GM23338 (cell line): Measurements from ENCODE around the gene RPL10. TPM values are rescaled to one million over a fixed set of nuclear protein-coding genes. Genes with fewer than 3 reads are reported as not detected.

ENCODE experiments used
- ATAC-seq: fragments of 200-7000 bp; cut with Tn5 transposase; 3 replicates; pipeline ENCODE4 v1.9.1; 2020
- DNase-seq: peaks from one replicate; pipeline ENCODE4 v3.0.0-alpha.2; 2015; ENCODE audit warnings: low spot score
- H2AFZ ChIP-seq: fragments of 200-600 bp; sonication (generic); 2 replicates; pipeline ENCODE4 v1.8.0; 2016; ENCODE audit warnings: antibody characterized with exemption, mild to moderate bottlenecking, moderate library complexity
- H3F3A ChIP-seq: fragments of 200-600 bp; sonication (generic); replicated peaks from 2 replicates; pipeline ENCODE4 v1.8.0; 2017; ENCODE audit warnings: antibody characterized with exemption, mixed run types, low read depth
- H3K27ac ChIP-seq: fragments of 200-600 bp; sonication (generic); 2 replicates; pipeline ENCODE4 v1.6.1; 2016; ENCODE audit warnings: low read depth
- H3K27me3 ChIP-seq: fragments of 200-600 bp; sonication (generic); 2 replicates; pipeline ENCODE4 v1.8.0; 2016; ENCODE audit warnings: mild to moderate bottlenecking, mixed run types, moderate library complexity; ENCODE audit not compliant: insufficient read depth
- H3K36me3 ChIP-seq: fragments of 200-600 bp; sonication (generic); 2 replicates; pipeline ENCODE4 v1.8.0; 2016; ENCODE audit warnings: mild to moderate bottlenecking; ENCODE audit not compliant: insufficient read depth
- H3K4me1 ChIP-seq: fragments of 200-600 bp; sonication (generic); 2 replicates; pipeline ENCODE4 v1.8.0; 2016; ENCODE audit warnings: mild to moderate bottlenecking, moderate library complexity; ENCODE audit not compliant: insufficient read depth
- H3K4me2 ChIP-seq: fragments of 200-600 bp; sonication (generic); 2 replicates; pipeline ENCODE4 v1.7.1; 2017; ENCODE audit warnings: mixed run types
- H3K4me3 ChIP-seq: fragments of 200-600 bp; sonication (generic); 2 replicates; pipeline ENCODE4 v1.6.1; 2016; ENCODE audit warnings: mixed run types
- H3K79me2 ChIP-seq: fragments of 200-600 bp; sonication (generic); replicated peaks from 2 replicates; pipeline ENCODE4 v1.8.0; 2017; ENCODE audit warnings: mild to moderate bottlenecking; ENCODE audit not compliant: insufficient read depth
- H3K9me2 ChIP-seq: fragments of 200-600 bp; sonication (generic); 2 replicates; pipeline ENCODE4 v1.8.0; 2017; ENCODE audit not compliant: insufficient read depth
- H4K20me1 ChIP-seq: fragments of 200-600 bp; sonication (generic); replicated peaks from 2 replicates; pipeline ENCODE4 v1.8.0; 2017; ENCODE audit warnings: mild to moderate bottlenecking; ENCODE audit not compliant: insufficient read depth
- H3K27ac Mint-ChIP-seq: 2 replicates; pipeline ENCODE4 v1.8.0; 2020; ENCODE audit warnings: inconsistent platforms, mild to moderate bottlenecking, moderate library complexity, mixed read lengths
- H3K27me3 Mint-ChIP-seq: 3 replicates; pipeline ENCODE4 v1.8.0; 2022; ENCODE audit warnings: low read depth, mild to moderate bottlenecking, moderate library complexity, mixed read lengths, inconsistent platforms; ENCODE audit not compliant: insufficient read depth, poor library complexity
- H3K36me3 Mint-ChIP-seq: 3 replicates; pipeline ENCODE4 v1.8.0; 2021; ENCODE audit warnings: low read depth, mild to moderate bottlenecking, inconsistent platforms, moderate library complexity, mixed read lengths
- H3K4me1 Mint-ChIP-seq: 3 replicates; pipeline ENCODE4 v1.8.0; 2020; ENCODE audit warnings: mild to moderate bottlenecking, inconsistent platforms, mixed read lengths
- H3K4me3 Mint-ChIP-seq: 3 replicates; pipeline ENCODE4 v1.8.0; 2021; ENCODE audit warnings: moderate library complexity, mild to moderate bottlenecking, inconsistent platforms, mixed read lengths
- H3K9me3 Mint-ChIP-seq: 3 replicates; pipeline ENCODE4 v1.8.0; 2020; ENCODE audit warnings: moderate library complexity, mild to moderate bottlenecking, inconsistent platforms, mixed read lengths
- CREB1 ChIP-seq: fragments of 250-450 bp; sonication (Bioruptor Pico); IDR thresholded peaks from 2 replicates; pipeline ENCODE4 v1.5.0; 2020; ENCODE audit warnings: low read depth, mild to moderate bottlenecking, moderate library complexity
- CTCF ChIP-seq, 2 experiments: fragments of 200-600 bp in 1 of 2; sonication (generic) in 1 of 2; conservative IDR thresholded peaks; 2 replicates each; pipeline versions ENCODE4 v1.5.1 to v1.6.1; 2016 to 2017; ENCODE audit warnings: antibody characterized with exemption in 2 of 2, low read depth in 2 of 2, mild to moderate bottlenecking in 2 of 2, moderate library complexity in 1 of 2
- EZH2 ChIP-seq: fragments of 200-600 bp; sonication (generic); IDR thresholded peaks from one replicate; pipeline ENCODE4 v1.8.0; 2017; ENCODE audit warnings: antibody characterized with exemption, mild to moderate bottlenecking, low read depth; ENCODE audit not compliant: unreplicated experiment
- EZH2phosphoT487 ChIP-seq: fragments of 200-600 bp; sonication (generic); IDR thresholded peaks from one replicate; pipeline ENCODE4 v1.8.1; 2018; ENCODE audit warnings: antibody characterized with exemption; ENCODE audit not compliant: unreplicated experiment
- JUNB ChIP-seq: IDR thresholded peaks from one replicate; pipeline ENCODE4 v1.6.1; 2016; ENCODE audit warnings: antibody characterized with exemption; ENCODE audit not compliant: unreplicated experiment
- NANOG ChIP-seq: IDR thresholded peaks from 2 replicates; pipeline ENCODE4 v1.6.1; 2016; ENCODE audit warnings: antibody characterized with exemption, borderline replicate concordance
- POLR2AphosphoS5 ChIP-seq: IDR thresholded peaks from 2 replicates; pipeline ENCODE4 v1.6.1; 2016; ENCODE audit warnings: antibody characterized with exemption, low read depth
- STAT1 ChIP-seq: IDR thresholded peaks from one replicate; pipeline ENCODE4 v1.6.1; 2016; ENCODE audit warnings: antibody characterized with exemption; ENCODE audit not compliant: unreplicated experiment
- ZNF114 ChIP-seq: fragments of 250-450 bp; sonication (Bioruptor Pico); IDR thresholded peaks from 2 replicates; pipeline ENCODE4 v1.5.0; 2020; ENCODE audit warnings: mild to moderate bottlenecking, moderate library complexity
- ZNF331 ChIP-seq: fragments of 250-450 bp; sonication (Bioruptor Pico); IDR thresholded peaks from 2 replicates; pipeline ENCODE4 v1.5.0; 2020; ENCODE audit warnings: low read depth, mild to moderate bottlenecking, moderate library complexity
- polyA plus RNA-seq: library from polyadenylated mRNA; unstranded; fragments of >200 nt; fragmentation: Nextera tagmentation; extraction: Ambion mirVana; gene quantifications from 2 replicates; pipeline ENCODE4 v1.2.1, GENCODE V29; 2016
- total RNA-seq: library from RNA; depleted of rRNA; stranded (reverse); fragments of >200 nt; shearing (Covaris generic); gene quantifications from 2 replicates; pipeline ENCODE4 v1.2.3, GENCODE V29; 2014
- TF ChIP-seq, protein P1 (sequence below): IDR thresholded peaks from one replicate; pipeline ENCODE4 v1.6.1; 2018; ENCODE audit warnings: antibody characterized with exemption; ENCODE audit not compliant: unreplicated experiment
- TF ChIP-seq, protein P2 (sequence below): fragments of 250-450 bp; sonication (Bioruptor Pico); IDR thresholded peaks from 2 replicates; pipeline ENCODE4 v1.5.0; 2020; ENCODE audit warnings: mild to moderate bottlenecking, moderate library complexity

Gene RPL10
- total and polyA plus RNA-seq, 2 experiments from 2014 or later, result 1,696 to 4,929 TPM

DNA sequence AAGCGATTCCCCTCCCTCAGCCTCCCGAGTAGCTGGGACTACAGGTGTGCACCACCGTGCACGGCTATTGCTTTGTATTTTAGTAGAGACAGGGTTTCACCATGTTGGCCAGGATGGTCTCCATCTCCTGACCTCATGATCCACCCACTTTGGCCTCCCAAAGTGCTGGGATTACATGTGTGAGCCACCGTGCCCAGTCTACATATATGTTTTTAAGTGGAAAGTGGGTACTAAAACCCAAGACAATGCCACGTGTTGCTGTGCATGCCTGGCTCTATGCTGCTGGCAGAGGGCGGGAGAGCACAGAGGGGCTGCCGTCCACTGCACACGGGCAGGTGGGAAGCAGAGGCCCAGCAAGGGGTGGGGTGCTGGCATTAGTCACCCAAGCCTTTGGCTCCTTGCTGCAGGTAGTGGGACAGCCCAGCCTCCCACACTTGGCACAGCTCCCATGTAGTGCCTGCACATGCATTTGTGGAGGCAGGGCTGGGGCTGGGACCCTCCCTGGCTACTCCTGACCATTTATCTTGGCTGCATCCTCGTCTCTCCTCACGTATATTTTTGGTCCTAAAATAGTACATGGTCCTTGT, 15.6 kb upstream of the RPL10 start (continued):
- TF ChIP-seq, protein P1, sequence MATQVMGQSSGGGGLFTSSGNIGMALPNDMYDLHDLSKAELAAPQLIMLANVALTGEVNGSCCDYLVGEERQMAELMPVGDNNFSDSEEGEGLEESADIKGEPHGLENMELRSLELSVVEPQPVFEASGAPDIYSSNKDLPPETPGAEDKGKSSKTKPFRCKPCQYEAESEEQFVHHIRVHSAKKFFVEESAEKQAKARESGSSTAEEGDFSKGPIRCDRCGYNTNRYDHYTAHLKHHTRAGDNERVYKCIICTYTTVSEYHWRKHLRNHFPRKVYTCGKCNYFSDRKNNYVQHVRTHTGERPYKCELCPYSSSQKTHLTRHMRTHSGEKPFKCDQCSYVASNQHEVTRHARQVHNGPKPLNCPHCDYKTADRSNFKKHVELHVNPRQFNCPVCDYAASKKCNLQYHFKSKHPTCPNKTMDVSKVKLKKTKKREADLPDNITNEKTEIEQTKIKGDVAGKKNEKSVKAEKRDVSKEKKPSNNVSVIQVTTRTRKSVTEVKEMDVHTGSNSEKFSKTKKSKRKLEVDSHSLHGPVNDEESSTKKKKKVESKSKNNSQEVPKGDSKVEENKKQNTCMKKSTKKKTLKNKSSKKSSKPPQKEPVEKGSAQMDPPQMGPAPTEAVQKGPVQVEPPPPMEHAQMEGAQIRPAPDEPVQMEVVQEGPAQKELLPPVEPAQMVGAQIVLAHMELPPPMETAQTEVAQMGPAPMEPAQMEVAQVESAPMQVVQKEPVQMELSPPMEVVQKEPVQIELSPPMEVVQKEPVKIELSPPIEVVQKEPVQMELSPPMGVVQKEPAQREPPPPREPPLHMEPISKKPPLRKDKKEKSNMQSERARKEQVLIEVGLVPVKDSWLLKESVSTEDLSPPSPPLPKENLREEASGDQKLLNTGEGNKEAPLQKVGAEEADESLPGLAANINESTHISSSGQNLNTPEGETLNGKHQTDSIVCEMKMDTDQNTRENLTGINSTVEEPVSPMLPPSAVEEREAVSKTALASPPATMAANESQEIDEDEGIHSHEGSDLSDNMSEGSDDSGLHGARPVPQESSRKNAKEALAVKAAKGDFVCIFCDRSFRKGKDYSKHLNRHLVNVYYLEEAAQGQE, result no peak
- no peak for TF ChIP-seq NANOG
- no peak for TF ChIP-seq CREB1 (CRISPR knock-in tag)
- no peak for TF ChIP-seq ZNF114

GRCh38 chrX:154383359-154384283, 14.6 kb upstream of the RPL10 start:
- Histone ChIP-seq H2AFZ (no peak overlapping the region), H3K4me3 (no peak overlapping the region), H3K79me2 (peaks cover 11% of the 10 kb centered on the region), H4K20me1 (no peaks in the 10 kb centered on the region), H3K9me2 (no peaks in the 10 kb centered on the region), H3F3A (no peaks in the 10 kb centered on the region), H3K4me1 (0 out of 2 replicates have a peak, but pooled peaks cover 4% of the 10 kb centered on the region), H3K27ac (no peak overlapping the region), H3K4me2 (no peak overlapping the region), H3K27me3 (no peaks in the 10 kb centered on the region), H3K36me3 (no peaks in the 10 kb centered on the region)
- Mint-ChIP-seq H3K4me3 (no peak overlapping the region), H3K27ac (no peak overlapping the region), H3K27me3 (peaks cover 9% of the 10 kb centered on the region), H3K9me3 (no peaks in the 10 kb centered on the region), H3K36me3 (peaks cover 20% of the 10 kb centered on the region), H3K4me1 (peaks cover 18% of the 10 kb centered on the region)
- no peak for DNase-seq
- no peak for ATAC-seq
- TF ChIP-seq CTCF (conservative IDR thresholded peaks at IDR 0.05; ENCODE audit: low read depth in 2 of 2), result no peak
- no peak for TF ChIP-seq ZNF114
- TF ChIP-seq, protein P2, sequence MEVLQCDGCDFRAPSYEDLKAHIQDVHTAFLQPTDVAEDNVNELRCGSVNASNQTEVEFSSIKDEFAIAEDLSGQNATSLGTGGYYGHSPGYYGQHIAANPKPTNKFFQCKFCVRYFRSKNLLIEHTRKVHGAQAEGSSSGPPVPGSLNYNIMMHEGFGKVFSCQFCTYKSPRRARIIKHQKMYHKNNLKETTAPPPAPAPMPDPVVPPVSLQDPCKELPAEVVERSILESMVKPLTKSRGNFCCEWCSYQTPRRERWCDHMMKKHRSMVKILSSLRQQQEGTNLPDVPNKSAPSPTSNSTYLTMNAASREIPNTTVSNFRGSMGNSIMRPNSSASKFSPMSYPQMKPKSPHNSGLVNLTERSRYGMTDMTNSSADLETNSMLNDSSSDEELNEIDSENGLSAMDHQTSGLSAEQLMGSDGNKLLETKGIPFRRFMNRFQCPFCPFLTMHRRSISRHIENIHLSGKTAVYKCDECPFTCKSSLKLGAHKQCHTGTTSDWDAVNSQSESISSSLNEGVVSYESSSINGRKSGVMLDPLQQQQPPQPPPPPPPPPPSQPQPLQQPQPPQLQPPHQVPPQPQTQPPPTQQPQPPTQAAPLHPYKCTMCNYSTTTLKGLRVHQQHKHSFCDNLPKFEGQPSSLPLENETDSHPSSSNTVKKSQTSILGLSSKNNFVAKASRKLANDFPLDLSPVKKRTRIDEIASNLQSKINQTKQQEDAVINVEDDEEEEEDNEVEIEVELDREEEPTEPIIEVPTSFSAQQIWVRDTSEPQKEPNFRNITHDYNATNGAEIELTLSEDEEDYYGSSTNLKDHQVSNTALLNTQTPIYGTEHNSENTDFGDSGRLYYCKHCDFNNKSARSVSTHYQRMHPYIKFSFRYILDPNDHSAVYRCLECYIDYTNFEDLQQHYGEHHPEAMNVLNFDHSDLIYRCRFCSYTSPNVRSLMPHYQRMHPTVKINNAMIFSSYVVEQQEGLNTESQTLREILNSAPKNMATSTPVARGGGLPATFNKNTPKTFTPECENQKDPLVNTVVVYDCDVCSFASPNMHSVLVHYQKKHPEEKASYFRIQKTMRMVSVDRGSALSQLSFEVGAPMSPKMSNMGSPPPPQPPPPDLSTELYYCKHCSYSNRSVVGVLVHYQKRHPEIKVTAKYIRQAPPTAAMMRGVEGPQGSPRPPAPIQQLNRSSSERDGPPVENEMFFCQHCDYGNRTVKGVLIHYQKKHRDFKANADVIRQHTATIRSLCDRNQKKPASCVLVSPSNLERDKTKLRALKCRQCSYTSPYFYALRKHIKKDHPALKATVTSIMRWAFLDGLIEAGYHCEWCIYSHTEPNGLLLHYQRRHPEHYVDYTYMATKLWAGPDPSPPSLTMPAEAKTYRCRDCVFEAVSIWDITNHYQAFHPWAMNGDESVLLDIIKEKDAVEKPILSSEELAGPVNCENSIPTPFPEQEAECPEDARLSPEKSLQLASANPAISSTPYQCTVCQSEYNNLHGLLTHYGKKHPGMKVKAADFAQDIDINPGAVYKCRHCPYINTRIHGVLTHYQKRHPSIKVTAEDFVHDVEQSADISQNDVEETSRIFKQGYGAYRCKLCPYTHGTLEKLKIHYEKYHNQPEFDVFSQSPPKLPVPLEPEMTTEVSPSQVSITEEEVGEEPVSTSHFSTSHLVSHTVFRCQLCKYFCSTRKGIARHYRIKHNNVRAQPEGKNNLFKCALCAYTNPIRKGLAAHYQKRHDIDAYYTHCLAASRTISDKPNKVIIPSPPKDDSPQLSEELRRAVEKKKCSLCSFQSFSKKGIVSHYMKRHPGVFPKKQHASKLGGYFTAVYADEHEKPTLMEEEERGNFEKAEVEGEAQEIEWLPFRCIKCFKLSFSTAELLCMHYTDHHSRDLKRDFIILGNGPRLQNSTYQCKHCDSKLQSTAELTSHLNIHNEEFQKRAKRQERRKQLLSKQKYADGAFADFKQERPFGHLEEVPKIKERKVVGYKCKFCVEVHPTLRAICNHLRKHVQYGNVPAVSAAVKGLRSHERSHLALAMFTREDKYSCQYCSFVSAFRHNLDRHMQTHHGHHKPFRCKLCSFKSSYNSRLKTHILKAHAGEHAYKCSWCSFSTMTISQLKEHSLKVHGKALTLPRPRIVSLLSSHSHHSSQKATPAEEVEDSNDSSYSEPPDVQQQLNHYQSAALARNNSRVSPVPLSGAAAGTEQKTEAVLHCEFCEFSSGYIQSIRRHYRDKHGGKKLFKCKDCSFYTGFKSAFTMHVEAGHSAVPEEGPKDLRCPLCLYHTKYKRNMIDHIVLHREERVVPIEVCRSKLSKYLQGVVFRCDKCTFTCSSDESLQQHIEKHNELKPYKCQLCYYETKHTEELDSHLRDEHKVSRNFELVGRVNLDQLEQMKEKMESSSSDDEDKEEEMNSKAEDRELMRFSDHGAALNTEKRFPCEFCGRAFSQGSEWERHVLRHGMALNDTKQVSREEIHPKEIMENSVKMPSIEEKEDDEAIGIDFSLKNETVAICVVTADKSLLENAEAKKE (CRISPR knock-in tag), result no peak
- no peak for TF ChIP-seq NANOG
- no peak for TF ChIP-seq STAT1
- TF ChIP-seq EZH2, result no peak
- no peak for TF ChIP-seq JUNB
- TF ChIP-seq POLR2AphosphoS5, result no peak; the same call in 1 of the 2 replicates
- TF ChIP-seq EZH2phosphoT487, result no peak
- TF ChIP-seq ZNF331 (CRISPR knock-in tag), result no peak
- no peak for TF ChIP-seq CREB1 (CRISPR knock-in tag)
